Esophagus muscularis mucosa (tissue), 3 donors: ENCODE results near the gene ATP5F1E.

Source experiments
- POLR2A ChIP-seq: fragments of 450-650 bp; IDR thresholded peaks from one replicate; pipeline ENCODE4 v1.6.1; 2017; ENCODE audit warnings: antibody characterized with exemption, moderate library complexity, mild to moderate bottlenecking, low read depth
- POLR2AphosphoS5 ChIP-seq, 2 donors: sonication (generic); formaldehyde crosslinking; IDR thresholded peaks; one replicate each; pipeline ENCODE4 v1.6.1; 2017; ENCODE audit warnings: antibody characterized with exemption in 2 of 2
- TF ChIP-seq, protein P1 (sequence below), 3 experiments: fragments of 200-600 bp in 2 of 3; fragments of 450-650 bp in 1 of 3; sonication (generic) in 2 of 3; IDR thresholded peaks; one replicate each; pipeline ENCODE4 v1.5.1; 2017 to 2019; ENCODE audit warnings: antibody characterized with exemption in 3 of 3, mild to moderate bottlenecking in 2 of 3, moderate library complexity in 1 of 3

DNA sequence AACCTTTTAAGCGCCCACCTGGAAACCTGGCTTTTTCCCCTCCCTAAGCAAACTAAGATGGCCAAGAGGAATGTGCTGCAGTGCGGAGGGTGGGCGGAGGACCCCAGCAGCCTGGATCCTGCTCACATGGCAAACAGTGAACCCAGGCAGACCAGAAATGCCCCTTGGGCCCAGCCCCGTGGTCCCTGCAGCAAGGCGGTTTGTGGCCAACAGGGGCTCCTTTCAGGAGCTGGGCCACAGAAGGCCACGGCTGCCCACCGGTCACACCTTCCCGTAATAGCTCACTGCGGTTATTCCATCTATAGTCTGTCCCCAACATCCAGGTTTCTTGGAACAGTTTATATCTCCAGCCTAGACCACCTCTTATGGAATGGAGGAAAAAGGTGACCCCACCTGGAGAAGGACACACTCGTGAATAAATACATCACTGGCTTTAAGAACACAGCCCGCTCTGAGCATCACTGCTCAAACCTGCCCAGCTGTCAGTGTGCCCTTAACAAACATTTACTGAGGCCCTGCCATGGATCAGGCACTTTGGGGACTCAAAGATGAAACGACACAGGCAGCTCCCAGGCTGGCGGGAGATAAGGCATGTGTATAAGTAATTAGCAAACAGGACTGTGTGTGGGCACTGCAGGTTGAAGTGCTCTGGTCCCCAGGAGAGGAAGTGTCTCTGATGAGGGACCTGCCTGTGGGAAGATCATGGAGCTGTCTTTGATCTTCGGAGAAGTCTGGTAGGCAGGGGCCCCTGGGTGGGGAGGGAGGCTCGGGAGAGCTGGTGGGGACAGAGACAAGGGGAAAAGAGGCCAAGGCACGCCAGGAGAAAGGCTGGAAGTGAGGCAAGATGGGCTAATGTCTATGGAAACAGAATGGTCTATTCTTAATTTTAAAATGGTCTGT lies 16.1 kb downstream of the ATP5F1E start:
- TF ChIP-seq, protein P1, sequence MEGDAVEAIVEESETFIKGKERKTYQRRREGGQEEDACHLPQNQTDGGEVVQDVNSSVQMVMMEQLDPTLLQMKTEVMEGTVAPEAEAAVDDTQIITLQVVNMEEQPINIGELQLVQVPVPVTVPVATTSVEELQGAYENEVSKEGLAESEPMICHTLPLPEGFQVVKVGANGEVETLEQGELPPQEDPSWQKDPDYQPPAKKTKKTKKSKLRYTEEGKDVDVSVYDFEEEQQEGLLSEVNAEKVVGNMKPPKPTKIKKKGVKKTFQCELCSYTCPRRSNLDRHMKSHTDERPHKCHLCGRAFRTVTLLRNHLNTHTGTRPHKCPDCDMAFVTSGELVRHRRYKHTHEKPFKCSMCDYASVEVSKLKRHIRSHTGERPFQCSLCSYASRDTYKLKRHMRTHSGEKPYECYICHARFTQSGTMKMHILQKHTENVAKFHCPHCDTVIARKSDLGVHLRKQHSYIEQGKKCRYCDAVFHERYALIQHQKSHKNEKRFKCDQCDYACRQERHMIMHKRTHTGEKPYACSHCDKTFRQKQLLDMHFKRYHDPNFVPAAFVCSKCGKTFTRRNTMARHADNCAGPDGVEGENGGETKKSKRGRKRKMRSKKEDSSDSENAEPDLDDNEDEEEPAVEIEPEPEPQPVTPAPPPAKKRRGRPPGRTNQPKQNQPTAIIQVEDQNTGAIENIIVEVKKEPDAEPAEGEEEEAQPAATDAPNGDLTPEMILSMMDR (IDR thresholded peaks at IDR 0.05): no peak
- TF ChIP-seq POLR2A: no peak
- no peak for TF ChIP-seq POLR2AphosphoS5 (IDR thresholded peaks at IDR 0.05)
